ENCODE measurements around the gene CD320. TPM values are rescaled to one million over a fixed set of nuclear protein-coding genes. Genes with fewer than 3 reads are reported as not detected.

Gene CD320
- polyA plus RNA-seq, 1 donor (not counting 4 experiments of a cell fraction or from before 2014, with no cell fraction given) = 14.1 TPM

DNA sequence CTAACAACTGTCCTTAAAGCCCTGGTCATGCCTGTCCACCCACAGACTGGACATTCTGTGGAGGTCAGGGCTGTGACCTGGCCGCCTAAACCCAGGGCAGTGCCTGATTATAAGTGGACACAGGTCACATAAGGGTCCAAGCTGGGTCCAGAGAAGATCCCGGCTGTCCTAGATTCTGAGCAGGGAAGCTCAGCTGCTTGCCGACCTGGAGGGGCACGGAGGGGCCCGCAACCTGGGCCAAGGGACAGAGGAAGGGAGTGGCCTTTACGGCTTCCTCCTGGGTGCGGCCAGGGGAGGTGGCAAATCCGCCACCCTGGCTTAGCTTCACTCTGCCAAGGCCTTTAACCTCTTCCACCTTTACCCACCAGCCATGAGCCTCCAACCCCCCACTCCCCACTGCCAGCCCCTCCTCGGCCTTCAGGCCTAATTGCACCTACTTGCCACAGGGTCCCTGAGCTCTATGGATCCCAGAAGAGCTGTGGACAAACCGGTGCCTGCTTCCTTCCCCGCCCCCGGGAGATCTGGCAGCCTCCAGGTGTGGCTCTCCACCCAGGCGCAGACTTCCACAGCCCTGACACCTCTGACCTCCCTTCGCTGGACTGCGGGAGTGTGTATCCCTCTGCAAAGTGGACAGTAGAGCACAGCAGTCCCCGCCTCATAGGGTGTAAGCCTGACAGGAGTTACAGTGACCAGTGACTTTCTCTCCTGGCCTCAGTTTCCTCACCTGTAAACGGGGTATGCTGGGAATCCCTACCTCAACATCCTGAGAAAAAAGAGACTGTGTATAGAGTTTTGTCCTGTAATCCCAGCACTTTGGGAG, 1.7 kb downstream of the CD320 start:
- peak overlapping the region; percentile 6 for H3K4me2 ChIP-seq (ENCODE audit: control insufficient read depth, extremely low read depth, insufficient read depth, low read depth, low read length)
- no peaks in the 10 kb centered on the region for H3K79me2 ChIP-seq (ENCODE audit: control insufficient read depth, insufficient read depth, low read length)
- peaks cover 15% of the 10 kb centered on the region for H3K4me1 ChIP-seq (ENCODE audit: control insufficient read depth, extremely low read depth, insufficient read depth, low read length)
- no peak overlapping the region for H2AFZ ChIP-seq (ENCODE audit: control insufficient read depth, low read length)
- peaks cover 8 to 16% of the 10 kb centered on the region in 2 experiments for H3K36me3 ChIP-seq (ENCODE audit: control insufficient read depth in 2 of 2, extremely low read depth in 1 of 2, insufficient read depth in 2 of 2, low read length in 2 of 2)
- no peaks in the 10 kb centered on the region for H4K20me1 ChIP-seq (ENCODE audit: control insufficient read depth, extremely low read depth, insufficient read depth, low read length)
- no peaks in the 10 kb centered on the region for H3K9me1 ChIP-seq (ENCODE audit: control insufficient read depth, extremely low read depth, insufficient read depth, low read length)
- dilution Hi-C loops (cut with MboI; ENCODE audit: extremely low pct_ligation_motif_present, low sequenced_read_pairs) = no loop called here
- no peak overlapping the region for H3K4me3 ChIP-seq (ENCODE audit: control insufficient read depth in 2 of 3, extremely low read depth in 1 of 3, insufficient read depth in 2 of 3, low read depth in 1 of 3, low read length in 3 of 3)
- no peaks in the 10 kb centered on the region for H3K27me3 ChIP-seq (ENCODE audit: control insufficient read depth, extremely low read depth, insufficient read depth, low read length)
- DNase-seq (ENCODE audit: low read depth, low spot score) (no peak), FAIRE-seq (no peak)
- H3K9ac ChIP-seq (ENCODE audit: control insufficient read depth, extremely low read depth, insufficient read depth, low read length) = no peak overlapping the region
- no peaks in the 10 kb centered on the region for H3K9me3 ChIP-seq (ENCODE audit: control insufficient read depth, low read depth, low read length)
- H3K27ac ChIP-seq (ENCODE audit: control insufficient read depth, insufficient read depth, low read length) = no peak overlapping the region
- TF ChIP-seq, protein P1, sequence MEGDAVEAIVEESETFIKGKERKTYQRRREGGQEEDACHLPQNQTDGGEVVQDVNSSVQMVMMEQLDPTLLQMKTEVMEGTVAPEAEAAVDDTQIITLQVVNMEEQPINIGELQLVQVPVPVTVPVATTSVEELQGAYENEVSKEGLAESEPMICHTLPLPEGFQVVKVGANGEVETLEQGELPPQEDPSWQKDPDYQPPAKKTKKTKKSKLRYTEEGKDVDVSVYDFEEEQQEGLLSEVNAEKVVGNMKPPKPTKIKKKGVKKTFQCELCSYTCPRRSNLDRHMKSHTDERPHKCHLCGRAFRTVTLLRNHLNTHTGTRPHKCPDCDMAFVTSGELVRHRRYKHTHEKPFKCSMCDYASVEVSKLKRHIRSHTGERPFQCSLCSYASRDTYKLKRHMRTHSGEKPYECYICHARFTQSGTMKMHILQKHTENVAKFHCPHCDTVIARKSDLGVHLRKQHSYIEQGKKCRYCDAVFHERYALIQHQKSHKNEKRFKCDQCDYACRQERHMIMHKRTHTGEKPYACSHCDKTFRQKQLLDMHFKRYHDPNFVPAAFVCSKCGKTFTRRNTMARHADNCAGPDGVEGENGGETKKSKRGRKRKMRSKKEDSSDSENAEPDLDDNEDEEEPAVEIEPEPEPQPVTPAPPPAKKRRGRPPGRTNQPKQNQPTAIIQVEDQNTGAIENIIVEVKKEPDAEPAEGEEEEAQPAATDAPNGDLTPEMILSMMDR (optimal IDR thresholded peaks at IDR 0.05 in 1 of 3, IDR thresholded peaks at IDR 0.05 in 1 of 3, conservative IDR thresholded peaks at IDR 0.05 in 1 of 3; ENCODE audit: extremely low read depth in 1 of 3, insufficient read depth in 2 of 3, low read length in 3 of 3) = no peak
- no peak for TF ChIP-seq EZH2 (IDR thresholded peaks at IDR 0.05; ENCODE audit: low read length)

DNA sequence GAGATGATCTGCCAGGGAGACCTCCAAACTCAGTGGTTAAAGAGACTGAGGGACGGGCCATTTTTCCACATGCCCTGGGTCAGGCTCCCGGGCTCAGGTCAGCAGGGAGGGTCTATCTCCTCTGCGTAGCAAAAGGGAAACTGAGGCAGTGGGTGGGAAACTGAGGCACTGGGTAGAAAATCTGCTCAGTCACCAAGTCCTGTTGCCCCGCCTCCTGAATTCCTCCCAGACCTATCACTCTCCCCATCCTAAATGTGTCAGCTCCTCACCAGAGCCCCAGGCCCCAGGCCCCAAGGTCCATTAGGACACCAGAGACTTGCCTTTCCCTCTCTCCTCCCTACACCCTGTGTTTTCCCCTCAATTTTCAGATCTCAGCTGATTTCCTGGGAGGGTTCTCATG, 2.4 kb downstream of the CD320 start:
- peaks cover 6 to 13% of the 10 kb centered on the region in 2 experiments for H3K36me3 ChIP-seq (ENCODE audit: control insufficient read depth in 2 of 2, extremely low read depth in 1 of 2, insufficient read depth in 2 of 2, low read length in 2 of 2)
- no peak overlapping the region for H3K4me3 ChIP-seq (ENCODE audit: control insufficient read depth in 2 of 3, extremely low read depth in 1 of 3, insufficient read depth in 2 of 3, low read depth in 1 of 3, low read length in 3 of 3)
- peaks cover 15% of the 10 kb centered on the region for H3K4me1 ChIP-seq (ENCODE audit: control insufficient read depth, extremely low read depth, insufficient read depth, low read length)
- H3K9me1 ChIP-seq (ENCODE audit: control insufficient read depth, extremely low read depth, insufficient read depth, low read length) = no peaks in the 10 kb centered on the region
- no peak overlapping the region for H2AFZ ChIP-seq (ENCODE audit: control insufficient read depth, low read length)
- no peak for TF ChIP-seq EZH2 (IDR thresholded peaks at IDR 0.05; ENCODE audit: low read length)
- TF ChIP-seq, protein P1 (optimal IDR thresholded peaks at IDR 0.05 in 1 of 3, IDR thresholded peaks at IDR 0.05 in 1 of 3, conservative IDR thresholded peaks at IDR 0.05 in 1 of 3; ENCODE audit: extremely low read depth in 1 of 3, insufficient read depth in 2 of 3, low read length in 3 of 3) = no peak
- H3K9ac ChIP-seq (ENCODE audit: control insufficient read depth, extremely low read depth, insufficient read depth, low read length) = no peak overlapping the region
- H3K79me2 ChIP-seq (ENCODE audit: control insufficient read depth, insufficient read depth, low read length) = no peaks in the 10 kb centered on the region
- H3K9me3 ChIP-seq (ENCODE audit: control insufficient read depth, low read depth, low read length) = no peaks in the 10 kb centered on the region
- dilution Hi-C loops (cut with MboI; ENCODE audit: extremely low pct_ligation_motif_present, low sequenced_read_pairs) = no loop called here
- H4K20me1 ChIP-seq (ENCODE audit: control insufficient read depth, extremely low read depth, insufficient read depth, low read length) = no peaks in the 10 kb centered on the region
- H3K4me2 ChIP-seq (ENCODE audit: control insufficient read depth, extremely low read depth, insufficient read depth, low read depth, low read length) = no peak overlapping the region
- DNase-seq (ENCODE audit: low read depth, low spot score) (no peak), FAIRE-seq (no peak)
- H3K27ac ChIP-seq (ENCODE audit: control insufficient read depth, insufficient read depth, low read length) = no peak overlapping the region
- H3K27me3 ChIP-seq (ENCODE audit: control insufficient read depth, extremely low read depth, insufficient read depth, low read length) = no peaks in the 10 kb centered on the region

Data from keratinocyte (primary cell).